Astrocyte of the cerebellum (primary cell): Measurements from ENCODE around the gene POU3F3.

Source experiments
- DNase-seq: peaks from one replicate; pipeline ENCODE4 v3.0.0-alpha.2; 2011; ENCODE audit warnings: low read depth
- H3K4me3 ChIP-seq: 2 replicates; pipeline ENCODE4 v1.5.1; 2011; ENCODE audit warnings: mild to moderate bottlenecking, low read depth, low read length, moderate library complexity
- in situ Hi-C: cut with HindIII; loops from 2 replicates; pipeline ENCODE4 v1.10.0; 2017; ENCODE audit warnings: low sequenced_read_pairs
- TF ChIP-seq, protein P1 (sequence below): IDR thresholded peaks from 2 replicates; pipeline ENCODE4 v1.5.1; 2012; ENCODE audit warnings: low read length, low read depth, moderate library complexity, mild to moderate bottlenecking; ENCODE audit errors: missing control alignments

POU3F3 gene

DNA sequence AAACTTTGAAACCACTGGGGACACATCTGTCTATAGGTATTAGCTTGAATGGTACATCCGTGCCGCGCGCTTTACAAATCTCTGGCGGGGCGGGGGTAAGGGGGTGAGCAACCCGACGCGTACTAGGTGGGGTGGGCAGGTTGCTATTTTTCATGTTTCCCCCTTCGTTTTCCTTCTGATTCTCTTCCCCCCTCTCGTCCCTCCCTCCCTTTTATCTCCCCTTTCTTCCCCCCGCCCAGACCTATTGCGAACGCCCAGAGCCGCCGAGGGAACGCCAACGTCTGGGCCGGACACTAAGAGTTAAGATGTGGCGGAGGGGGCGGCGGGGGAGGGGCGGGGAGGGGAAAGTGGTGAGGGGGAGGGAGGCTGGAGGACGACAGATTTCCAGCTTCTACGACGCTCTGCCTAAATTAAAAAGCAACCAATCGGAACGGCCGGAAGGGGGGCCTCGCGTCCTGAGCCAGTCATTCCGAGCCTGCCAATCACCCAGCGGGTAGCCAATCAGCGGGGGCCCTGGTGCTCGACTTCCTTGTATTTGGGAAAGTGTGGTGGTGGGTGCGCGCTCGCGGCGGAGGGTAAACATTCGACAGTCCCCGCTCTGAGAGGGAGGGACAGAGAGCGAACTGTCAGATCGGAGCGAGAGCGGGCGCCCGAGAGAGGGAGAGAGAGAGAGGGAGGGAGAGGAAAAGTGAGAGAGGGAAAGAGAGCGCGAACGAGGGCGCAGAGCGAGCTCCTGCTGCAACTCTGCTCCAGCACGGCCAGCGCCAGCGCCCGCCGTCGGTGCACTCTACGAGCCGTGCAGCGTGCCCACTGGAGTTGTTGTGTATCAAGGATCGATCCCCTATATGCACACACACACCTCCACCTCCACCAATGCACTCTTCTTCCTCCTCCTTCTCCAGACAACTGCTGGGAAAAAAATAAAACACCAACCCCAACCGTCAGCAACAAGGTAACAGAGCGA lies at the start of gene POU3F3:
TSS of gene POU3F3 (plus strand) at position 582 of the 964 bp plus-strand sequence. CDS start 1,396 bp downstream, outside the sequence.
- peak within 1 kb of the TSS; percentile 60 for H3K4me3 ChIP-seq
- TF ChIP-seq, protein P1, sequence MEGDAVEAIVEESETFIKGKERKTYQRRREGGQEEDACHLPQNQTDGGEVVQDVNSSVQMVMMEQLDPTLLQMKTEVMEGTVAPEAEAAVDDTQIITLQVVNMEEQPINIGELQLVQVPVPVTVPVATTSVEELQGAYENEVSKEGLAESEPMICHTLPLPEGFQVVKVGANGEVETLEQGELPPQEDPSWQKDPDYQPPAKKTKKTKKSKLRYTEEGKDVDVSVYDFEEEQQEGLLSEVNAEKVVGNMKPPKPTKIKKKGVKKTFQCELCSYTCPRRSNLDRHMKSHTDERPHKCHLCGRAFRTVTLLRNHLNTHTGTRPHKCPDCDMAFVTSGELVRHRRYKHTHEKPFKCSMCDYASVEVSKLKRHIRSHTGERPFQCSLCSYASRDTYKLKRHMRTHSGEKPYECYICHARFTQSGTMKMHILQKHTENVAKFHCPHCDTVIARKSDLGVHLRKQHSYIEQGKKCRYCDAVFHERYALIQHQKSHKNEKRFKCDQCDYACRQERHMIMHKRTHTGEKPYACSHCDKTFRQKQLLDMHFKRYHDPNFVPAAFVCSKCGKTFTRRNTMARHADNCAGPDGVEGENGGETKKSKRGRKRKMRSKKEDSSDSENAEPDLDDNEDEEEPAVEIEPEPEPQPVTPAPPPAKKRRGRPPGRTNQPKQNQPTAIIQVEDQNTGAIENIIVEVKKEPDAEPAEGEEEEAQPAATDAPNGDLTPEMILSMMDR: no peak
- DNase-seq: peak; percentile 98
- in situ Hi-C loops: no loop called here

DNA sequence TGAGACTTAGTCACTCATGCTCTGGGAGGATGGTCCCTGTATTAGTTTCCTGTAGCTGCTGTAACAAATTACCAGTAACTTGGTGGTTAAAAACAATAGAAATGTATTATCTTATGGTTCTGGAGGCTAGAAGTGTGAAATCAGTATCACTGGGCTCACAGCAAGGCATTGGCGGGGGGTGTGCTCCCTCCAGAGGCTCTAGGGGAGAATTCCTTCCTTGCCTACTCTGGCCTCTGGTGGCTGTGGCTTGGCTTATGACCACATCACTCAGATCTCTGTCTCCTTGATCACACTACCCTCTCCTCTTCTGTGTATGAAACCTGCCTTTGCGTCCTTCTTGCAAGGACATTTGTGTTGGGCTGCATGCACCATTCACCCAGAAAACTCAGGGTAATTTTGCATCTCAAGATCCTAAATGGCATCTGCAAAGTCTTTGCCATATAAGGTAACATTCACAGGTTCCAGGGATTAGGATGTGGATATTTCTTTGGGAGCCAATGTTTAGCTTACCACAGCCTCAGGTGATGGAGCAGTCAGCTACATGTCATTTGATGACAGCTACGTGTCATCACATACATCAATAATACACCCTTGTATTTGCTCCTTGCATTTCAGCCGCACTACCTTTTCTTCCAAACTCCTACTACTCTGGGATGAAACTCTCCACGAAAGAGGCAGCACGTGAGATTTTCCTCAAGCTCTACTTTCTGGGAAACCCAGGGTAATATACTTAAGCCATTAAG lies 49.6 kb upstream of the POU3F3 start:
- in situ Hi-C loops: no loop called here
- DNase-seq: no peak
- no peak overlapping the region for H3K4me3 ChIP-seq
- TF ChIP-seq, protein P1: peak; percentile 31

DNA sequence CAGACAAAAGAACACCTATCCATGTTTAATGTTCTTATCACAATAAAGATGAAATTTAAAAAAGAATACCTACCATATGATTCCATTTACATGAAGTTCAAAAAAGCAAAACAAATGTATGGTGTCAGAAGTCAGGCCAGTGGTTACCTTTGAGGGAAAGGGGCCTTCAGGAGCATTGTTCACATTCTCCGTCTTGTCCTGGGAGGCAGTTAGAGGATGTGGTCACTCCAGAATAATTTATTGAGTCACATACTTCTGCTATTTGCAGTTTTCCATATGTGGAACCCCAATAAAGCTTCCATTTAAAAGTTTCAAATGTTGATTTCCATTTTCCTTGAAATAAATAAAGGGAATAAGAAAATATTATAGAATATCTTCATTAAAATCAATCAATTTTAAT lies 41.6 kb upstream of the POU3F3 start:
- no peak overlapping the region for H3K4me3 ChIP-seq
- TF ChIP-seq, protein P1: no peak
- in situ Hi-C loops: no loop called here
- DNase-seq: no peak

DNA sequence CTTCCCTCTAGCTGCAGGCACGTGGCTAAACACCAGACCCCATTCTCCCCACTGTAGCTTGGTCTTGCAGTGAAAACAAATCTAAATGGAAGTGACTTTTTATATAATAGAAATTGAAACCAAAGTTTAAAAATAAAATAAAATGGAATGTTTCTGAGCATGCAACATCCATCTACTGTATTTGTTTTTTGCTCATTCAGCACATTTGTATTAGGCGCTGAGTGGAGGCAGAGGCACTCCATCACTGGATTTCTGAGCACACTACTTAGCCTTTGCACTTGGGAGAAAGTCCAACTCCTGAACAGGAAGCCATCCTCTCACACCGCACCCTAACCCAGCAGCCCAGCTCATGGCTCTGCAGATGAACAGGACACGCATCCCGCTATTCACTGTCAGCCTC lies 37.8 kb upstream of the POU3F3 start:
- TF ChIP-seq, protein P1: no peak
- in situ Hi-C loops: no loop called here
- no peak overlapping the region for H3K4me3 ChIP-seq
- no peak for DNase-seq

DNA sequence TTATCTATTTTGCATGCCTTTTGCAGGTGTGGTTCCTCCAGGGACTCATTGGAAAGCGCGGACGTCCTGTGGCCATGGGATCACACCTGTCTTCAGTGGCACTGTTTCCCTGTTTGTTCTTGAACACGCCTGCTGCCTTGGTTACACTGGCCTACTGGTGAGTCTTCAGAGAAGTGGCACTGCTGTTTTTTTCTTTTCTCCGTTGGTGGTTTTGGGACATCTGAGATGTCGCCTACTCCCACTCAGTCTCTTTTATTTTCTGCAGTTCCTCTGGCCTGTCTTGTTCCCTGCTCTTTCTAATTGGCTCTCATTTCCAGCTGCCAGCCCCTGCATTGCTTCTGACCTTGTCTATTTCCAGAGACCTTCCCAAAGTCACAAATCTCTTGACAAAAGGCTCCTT lies 35.7 kb upstream of the POU3F3 start:
- in situ Hi-C loops: no loop called here
- no peak overlapping the region for H3K4me3 ChIP-seq
- TF ChIP-seq, protein P1: no peak
- DNase-seq: no peak

DNA sequence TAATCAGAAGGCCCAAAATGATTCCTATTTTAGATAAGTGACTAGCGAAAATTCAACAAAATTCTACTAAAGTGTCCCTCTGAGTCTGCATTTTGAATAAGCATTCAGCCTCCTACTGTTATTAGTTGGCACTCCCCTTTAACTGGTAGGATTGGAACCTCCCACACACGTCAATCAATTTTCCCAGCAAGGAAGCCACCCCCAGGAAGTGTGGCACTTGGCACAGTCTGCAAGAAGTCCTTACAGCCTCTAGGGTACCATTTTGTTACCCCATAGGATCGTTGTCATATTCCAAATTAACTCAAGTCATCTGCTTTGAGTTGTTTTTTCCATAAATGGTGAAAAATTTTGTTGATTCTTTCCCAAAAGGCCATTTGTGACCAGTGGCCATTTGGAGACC lies 33.8 kb upstream of the POU3F3 start:
- DNase-seq: no peak
- in situ Hi-C loops: loop anchor here (5.0 kb wide), 1 partner anchor 58 kb away; no protein-coding TSS in a partner anchor
- H3K4me3 ChIP-seq: no peak overlapping the region
- TF ChIP-seq, protein P1: no peak
